HG02870 (cell line): ENCODE data around the gene GSG1L.

Source experiments
- ATAC-seq: cut with Tn5 transposase; IDR thresholded peaks from one replicate; pipeline ENCODE4 v1.9.1; 2021; ENCODE audit warnings: mild to moderate bottlenecking, moderate library complexity; ENCODE audit not compliant: unreplicated experiment

The GSG1L gene

DNA sequence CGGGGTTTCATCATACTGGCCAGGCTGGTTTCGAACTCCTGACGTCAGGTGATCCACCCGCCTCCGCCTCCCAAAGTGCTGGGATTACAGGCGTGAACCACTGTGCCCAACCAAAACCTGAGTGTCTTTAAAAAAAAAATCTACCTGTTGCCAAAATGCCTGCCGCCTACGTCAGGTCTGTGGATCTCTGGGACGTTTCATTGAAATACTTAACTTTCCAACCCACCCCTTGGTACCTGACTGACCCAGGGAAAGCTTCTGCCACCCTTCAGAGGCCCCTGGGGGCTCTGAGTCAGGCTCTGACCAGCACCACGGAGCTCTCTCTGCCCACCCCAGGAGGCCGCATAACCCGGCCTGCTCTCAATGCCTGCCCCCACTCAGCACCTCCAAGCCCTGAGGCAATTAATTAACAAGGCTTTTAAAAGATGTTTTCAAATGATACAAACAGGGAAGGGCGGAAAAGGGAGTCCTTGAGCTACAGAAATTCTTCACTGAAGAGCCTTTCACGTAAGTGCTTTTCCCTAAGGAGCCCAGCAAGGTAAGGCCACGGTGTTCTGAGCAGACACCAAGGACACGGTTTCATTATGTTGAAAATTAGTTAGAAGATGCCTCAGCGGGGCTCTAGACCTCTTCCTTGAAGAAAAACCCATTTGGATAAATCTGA lies 29.3 kb upstream of the GSG1L start:
- ATAC-seq = no peak

- ATAC-seq = no peak
These were observed 28.1 kb upstream of the GSG1L start for GRCh38 chr16:28091656-28092055.

GRCh38 chr16:28090646-28091377 lies 27.3 kb upstream of the GSG1L start:
- no peak for ATAC-seq

- ATAC-seq = no peak
These were observed 26.5 kb upstream of the GSG1L start for GRCh38 chr16:28089992-28090365.

GRCh38 chr16:28089205-28089991 lies 25.9 kb upstream of the GSG1L start:
- ATAC-seq = no peak

GRCh38 chr16:28087675-28088300 lies 24.3 kb upstream of the GSG1L start:
- ATAC-seq = no peak

- ATAC-seq = no peak
These were observed 23.7 kb upstream of the GSG1L start for GRCh38 chr16:28087140-28087660.

- no peak for ATAC-seq
These were observed 22.9 kb upstream of the GSG1L start for GRCh38 chr16:28086186-28087139.

- no peak for ATAC-seq
These were observed 22.1 kb upstream of the GSG1L start for GRCh38 chr16:28085389-28086171.

DNA sequence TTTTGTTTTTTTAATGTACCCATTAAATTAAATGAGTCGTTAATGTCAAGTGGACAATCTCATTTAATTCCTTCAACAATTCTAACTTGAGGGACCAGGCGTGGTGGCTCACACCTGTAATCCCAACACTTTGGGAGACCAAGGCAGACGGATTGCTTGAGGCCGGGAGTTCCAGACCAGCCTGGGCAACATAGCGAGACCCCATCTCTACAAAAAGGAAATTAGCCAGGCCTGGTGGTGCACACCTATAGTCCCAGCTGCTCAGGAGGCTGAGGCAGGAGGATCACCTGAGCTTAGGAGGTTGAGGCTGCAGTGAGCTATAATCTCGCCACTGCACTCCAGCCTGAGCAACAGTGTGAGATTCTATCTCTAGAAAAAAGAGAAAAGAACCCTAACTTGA lies 20.7 kb upstream of the GSG1L start:
- ATAC-seq = no peak

- no peak for ATAC-seq
These were observed 19.1 kb upstream of the GSG1L start for GRCh38 chr16:28082624-28083023.

GRCh38 chr16:28081391-28081968 lies 18.0 kb upstream of the GSG1L start:
- ATAC-seq = no peak

- no peak for ATAC-seq
These were observed 14.7 kb upstream of the GSG1L start for GRCh38 chr16:28078261-28078660.

DNA sequence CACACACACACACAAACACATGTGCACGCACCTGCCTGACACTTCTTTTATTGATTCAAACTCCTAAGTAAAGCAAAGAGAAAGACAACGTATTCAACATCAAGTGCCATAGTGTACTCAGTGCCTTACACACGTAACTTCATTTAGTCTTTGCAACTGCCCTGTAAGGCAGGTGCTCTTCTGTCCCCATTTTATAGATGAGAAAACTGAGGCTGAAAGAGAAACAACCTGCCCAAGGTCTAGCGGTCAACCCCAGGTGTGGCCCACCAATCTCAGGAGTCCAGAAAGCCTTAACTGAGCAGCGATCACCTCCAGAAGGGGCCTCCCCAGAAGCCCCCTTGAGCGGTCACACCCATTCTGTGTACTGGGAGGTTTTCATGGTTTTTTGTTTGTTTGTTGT lies 10.3 kb upstream of the GSG1L start:
- ATAC-seq = no peak

- ATAC-seq = no peak
These were observed 8.6 kb upstream of the GSG1L start for GRCh38 chr16:28072087-28072486.

GRCh38 chr16:28069971-28070794 lies 6.7 kb upstream of the GSG1L start:
- ATAC-seq = no peak

DNA sequence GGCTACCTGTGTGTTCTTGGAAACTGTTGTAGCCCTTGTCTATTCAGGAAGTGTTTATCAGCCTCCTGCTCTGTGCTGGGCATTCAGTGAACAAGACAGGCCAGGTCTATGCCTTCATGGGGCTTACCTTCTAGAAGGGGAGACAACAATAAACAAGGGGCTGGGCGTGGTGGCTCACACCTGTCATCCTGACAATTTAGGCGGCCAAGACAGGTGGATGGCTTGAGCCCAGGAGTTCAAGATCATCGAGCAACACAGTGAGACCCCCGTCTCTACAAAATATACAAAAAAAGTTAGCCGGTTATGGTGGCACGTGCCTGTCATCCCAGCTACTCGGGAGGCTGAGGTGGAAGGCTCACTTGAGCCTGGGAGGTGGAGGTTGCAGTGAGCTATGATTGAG lies 5.5 kb upstream of the GSG1L start:
- no peak for ATAC-seq
